OCI-LY3 (cell line): ENCODE results near the gene R3HDM4.

ENCODE experiments used
- H2AFZ ChIP-seq: fragments of 200-600, 300-600 bp; shearing (Covaris generic); 2 replicates; pipeline ENCODE4 v1.6.0; 2014; ENCODE audit warnings: antibody characterized with exemption, low read depth, low read length
- H3K27ac ChIP-seq: fragments of 200-600, 300-600 bp; sonication (generic); 2 replicates; pipeline ENCODE4 v1.5.1; 2014; ENCODE audit warnings: mild to moderate bottlenecking, low read length, moderate library complexity, mixed read lengths
- H3K27me3 ChIP-seq: fragments of 200-600, 300-600 bp; sonication (generic); 2 replicates; pipeline ENCODE4 v1.6.1; 2014; ENCODE audit warnings: low read depth, low read length, mixed read lengths
- H3K36me3 ChIP-seq: fragments of 200-600, 300-600 bp; sonication (generic); replicated peaks from 2 replicates; pipeline ENCODE3; 2014; ENCODE audit warnings: low read depth, low read length, mixed read lengths
- H3K4me1 ChIP-seq: fragments of 300-600, 200-600 bp; sonication (generic); 2 replicates; pipeline ENCODE4 v1.6.1; 2014; ENCODE audit warnings: low read length, mixed read lengths
- H3K4me2 ChIP-seq: fragments of 200-600, 300-600 bp; sonication (generic); 2 replicates; pipeline ENCODE4 v1.6.1; 2014; ENCODE audit warnings: low read length, mixed read lengths
- H3K4me3 ChIP-seq: fragments of 300-600, 200-600 bp; sonication (generic); 2 replicates; pipeline ENCODE4 v1.5.1; 2014; ENCODE audit warnings: antibody characterized with exemption, mild to moderate bottlenecking, low read length, moderate library complexity
- H3K79me2 ChIP-seq: fragments of 300-600, 200-600 bp; shearing (Covaris generic); 2 replicates; pipeline ENCODE4 v1.6.1; 2014; ENCODE audit warnings: mild to moderate bottlenecking, low read length, mixed read lengths
- H3K9ac ChIP-seq: fragments of 300-600, 200-600 bp; shearing (Covaris generic); 2 replicates; pipeline ENCODE4 v1.6.0; 2014; ENCODE audit warnings: mild to moderate bottlenecking, low read length, moderate library complexity
- H3K9me3 ChIP-seq: fragments of 200-600, 300-600 bp; shearing (Covaris generic); 2 replicates; pipeline ENCODE4 v1.6.1; 2014; ENCODE audit warnings: low read length, mixed read lengths; ENCODE audit not compliant: insufficient read depth
- H4K20me1 ChIP-seq: fragments of 200-600, 300-600 bp; sonication (generic); 2 replicates; pipeline ENCODE4 v1.6.1; 2016; ENCODE audit warnings: low read length, mixed read lengths; ENCODE audit not compliant: insufficient read depth
- EZH2phosphoT487 ChIP-seq: fragments of 200-600 bp; shearing (Covaris generic); IDR thresholded peaks from 2 replicates; pipeline ENCODE4 v1.6.1; 2018; ENCODE audit warnings: antibody characterized with exemption, mixed run types, low read depth
- TF ChIP-seq, protein P1 (sequence below): fragments of 200-600, 300-600 bp; sonication (generic); IDR thresholded peaks from 2 replicates; pipeline ENCODE4 v1.5.1; 2014; ENCODE audit warnings: antibody characterized with exemption, low read length, low read depth

R3HDM4 gene

DNA sequence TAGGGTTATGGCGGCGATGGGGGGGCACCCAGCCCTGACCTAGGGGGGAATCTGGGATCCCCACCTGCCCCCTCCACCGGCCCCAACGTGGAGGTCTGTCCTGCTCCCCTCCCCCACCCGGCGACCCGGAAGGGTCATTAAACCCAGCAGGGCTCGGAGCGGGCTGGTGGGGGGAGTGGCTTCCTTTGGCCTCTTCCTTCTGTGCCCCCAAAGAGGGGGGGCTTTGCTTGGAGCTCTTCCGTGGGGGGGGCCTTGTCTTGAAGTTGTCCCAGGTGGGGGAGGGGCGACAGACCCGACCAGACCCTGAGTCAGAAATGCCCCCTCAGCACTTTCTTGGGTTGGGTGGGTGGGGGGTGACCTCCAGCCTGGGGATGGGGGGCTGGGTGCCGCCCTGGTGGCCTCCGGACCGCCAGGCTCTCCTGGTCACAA, 14.3 kb upstream of the R3HDM4 start:
- Histone ChIP-seq H3K4me1 (peaks cover 28% of the 10 kb centered on the region), H3K9me3 (no peaks in the 10 kb centered on the region), H3K4me3 (peak overlapping the region; percentile 85), H2AFZ (no peak overlapping the region), H3K36me3 (peaks cover 37% of the 10 kb centered on the region), H3K4me2 (peak overlapping the region; percentile 83), H3K9ac (peak overlapping the region; percentile 99), H3K79me2 (peaks cover 51% of the 10 kb centered on the region), H3K27ac (peak overlapping the region; percentile 50), H4K20me1 (peaks cover 35% of the 10 kb centered on the region), H3K27me3 (no peaks in the 10 kb centered on the region)
- TF ChIP-seq, protein P1, sequence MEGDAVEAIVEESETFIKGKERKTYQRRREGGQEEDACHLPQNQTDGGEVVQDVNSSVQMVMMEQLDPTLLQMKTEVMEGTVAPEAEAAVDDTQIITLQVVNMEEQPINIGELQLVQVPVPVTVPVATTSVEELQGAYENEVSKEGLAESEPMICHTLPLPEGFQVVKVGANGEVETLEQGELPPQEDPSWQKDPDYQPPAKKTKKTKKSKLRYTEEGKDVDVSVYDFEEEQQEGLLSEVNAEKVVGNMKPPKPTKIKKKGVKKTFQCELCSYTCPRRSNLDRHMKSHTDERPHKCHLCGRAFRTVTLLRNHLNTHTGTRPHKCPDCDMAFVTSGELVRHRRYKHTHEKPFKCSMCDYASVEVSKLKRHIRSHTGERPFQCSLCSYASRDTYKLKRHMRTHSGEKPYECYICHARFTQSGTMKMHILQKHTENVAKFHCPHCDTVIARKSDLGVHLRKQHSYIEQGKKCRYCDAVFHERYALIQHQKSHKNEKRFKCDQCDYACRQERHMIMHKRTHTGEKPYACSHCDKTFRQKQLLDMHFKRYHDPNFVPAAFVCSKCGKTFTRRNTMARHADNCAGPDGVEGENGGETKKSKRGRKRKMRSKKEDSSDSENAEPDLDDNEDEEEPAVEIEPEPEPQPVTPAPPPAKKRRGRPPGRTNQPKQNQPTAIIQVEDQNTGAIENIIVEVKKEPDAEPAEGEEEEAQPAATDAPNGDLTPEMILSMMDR = no peak
- TF ChIP-seq EZH2phosphoT487 = no peak

DNA sequence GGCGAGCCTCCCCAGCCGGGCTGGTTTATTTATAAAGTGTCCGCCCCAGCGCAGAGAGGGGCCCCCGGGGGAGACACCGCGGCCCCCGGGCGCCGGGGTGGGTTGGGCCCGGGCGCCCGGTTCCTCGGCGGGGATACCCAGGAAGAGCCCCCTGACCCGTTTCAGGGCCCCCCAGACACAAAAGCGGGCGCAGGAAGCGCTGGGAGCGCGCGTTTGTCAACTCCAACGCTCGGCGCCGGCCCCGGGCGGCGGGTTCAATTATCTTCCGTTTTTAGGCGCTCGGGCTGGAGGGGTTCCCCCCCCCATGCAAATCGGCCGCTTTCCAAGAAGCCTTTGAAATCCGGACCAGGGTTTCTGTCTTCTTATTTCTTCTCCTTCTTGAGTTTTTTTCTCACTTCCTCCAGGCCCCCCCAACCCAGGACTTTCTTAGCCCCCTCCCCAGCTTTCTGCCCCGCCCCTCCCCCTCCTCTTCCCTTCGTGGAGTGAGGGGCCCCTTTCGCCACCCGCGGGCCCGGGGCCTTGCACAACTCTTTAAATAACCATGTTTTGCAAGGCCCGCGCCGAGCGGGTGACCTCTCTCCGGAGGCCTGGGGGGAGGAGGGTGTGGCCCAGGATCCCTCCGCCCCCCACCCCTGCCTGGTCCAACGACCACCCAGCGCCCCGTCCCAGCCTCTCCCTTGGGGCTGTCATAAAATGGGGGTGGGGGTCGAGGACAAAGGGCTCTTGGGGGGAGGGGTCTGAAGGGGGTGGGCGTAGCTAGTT, 13.8 kb upstream of the R3HDM4 start:
- no peak overlapping the region for H2AFZ ChIP-seq
- H3K27me3 ChIP-seq = no peaks in the 10 kb centered on the region
- H3K9ac ChIP-seq = peak overlapping the region; percentile 99
- H3K4me3 ChIP-seq = peak overlapping the region; percentile 85
- H3K4me1 ChIP-seq = peaks cover 25% of the 10 kb centered on the region
- H4K20me1 ChIP-seq = peaks cover 29% of the 10 kb centered on the region
- H3K4me2 ChIP-seq = peak overlapping the region; percentile 83
- H3K79me2 ChIP-seq = peaks cover 45% of the 10 kb centered on the region
- TF ChIP-seq EZH2phosphoT487 = no peak
- TF ChIP-seq, protein P1 = no peak
- no peaks in the 10 kb centered on the region for H3K9me3 ChIP-seq
- H3K27ac ChIP-seq = peak overlapping the region; percentile 85
- H3K36me3 ChIP-seq = peaks cover 31% of the 10 kb centered on the region

DNA sequence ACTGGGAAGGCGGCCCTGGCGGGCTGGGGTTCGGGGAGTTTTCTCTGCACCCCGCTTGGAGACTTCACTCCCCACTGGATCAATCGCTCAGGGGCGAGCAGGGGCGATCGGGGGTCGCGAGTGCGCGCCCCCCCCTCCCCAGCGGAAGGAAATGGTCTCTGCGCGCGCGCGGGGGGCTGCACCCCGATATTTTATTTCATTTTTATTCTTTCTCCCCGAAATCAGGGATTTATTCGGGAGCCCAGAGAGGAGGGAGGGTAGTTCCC, 13.2 kb upstream of the R3HDM4 start:
- no peak for TF ChIP-seq EZH2phosphoT487
- TF ChIP-seq, protein P1 = no peak
- Histone ChIP-seq H3K27ac (peak overlapping the region; percentile 85), H3K4me1 (peaks cover 28% of the 10 kb centered on the region)

DNA sequence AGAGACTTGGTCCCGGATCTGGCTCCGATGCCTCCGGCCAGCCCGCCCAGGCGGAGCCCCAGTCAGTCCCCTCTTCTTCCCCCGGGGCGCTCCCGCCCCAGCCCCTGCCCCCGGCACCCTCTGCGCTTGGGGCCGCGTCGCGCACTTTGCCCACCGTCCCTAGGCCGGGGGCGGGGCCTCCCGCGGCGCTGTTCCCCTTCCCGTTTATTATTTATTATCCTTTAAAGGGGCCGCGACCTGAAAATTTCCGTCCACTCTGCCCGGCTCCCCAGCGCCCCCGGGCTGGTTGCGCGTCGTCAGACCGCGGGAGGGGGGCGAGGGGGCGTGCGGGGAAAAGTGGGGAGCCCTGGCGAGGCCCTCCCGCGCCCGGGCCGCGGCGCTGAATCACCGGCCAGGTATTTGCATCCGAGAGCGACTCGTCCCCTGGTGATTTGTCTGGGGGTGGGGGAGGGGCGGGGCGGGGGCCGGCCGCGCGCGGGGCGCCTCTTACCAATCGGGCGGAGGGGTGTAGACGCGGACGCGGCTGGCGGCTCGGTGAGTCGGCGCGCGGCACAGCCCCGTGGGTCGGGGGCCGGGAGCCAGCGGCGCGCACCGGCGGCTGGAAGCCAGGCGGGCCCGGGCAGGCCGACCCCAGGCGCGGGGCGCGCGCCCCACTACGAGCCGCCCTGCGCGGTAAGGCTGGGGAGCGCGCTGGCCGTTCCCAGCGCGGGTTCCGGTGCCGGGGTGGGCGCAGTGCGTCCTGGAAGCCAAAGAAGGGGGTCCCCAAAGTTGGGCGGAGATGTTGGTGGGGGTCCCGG, 12.7 kb upstream of the R3HDM4 start, which contains the start of gene ARID3A:
TSS of gene ARID3A (plus strand) at position 510 of the 797 bp plus-strand sequence. CDS start 3,494 bp downstream, outside the sequence.
- TF ChIP-seq, protein P1 = no peak
- TF ChIP-seq EZH2phosphoT487 = no peak
- no peak within 1 kb of the TSS for H2AFZ ChIP-seq
- peaks cover 43% of the 10 kb centered on the region for H3K79me2 ChIP-seq

More for the DNA sequence above, 13.2 kb upstream of the R3HDM4 start:
- Histone ChIP-seq H2AFZ (no peak overlapping the region), H3K9me3 (no peaks in the 10 kb centered on the region), H3K4me2 (peak overlapping the region; percentile 74), H3K4me3 (peak overlapping the region; percentile 85), H3K36me3 (peaks cover 29% of the 10 kb centered on the region), H4K20me1 (peaks cover 27% of the 10 kb centered on the region), H3K27me3 (no peaks in the 10 kb centered on the region), H3K9ac (peak overlapping the region; percentile 99), H3K79me2 (peaks cover 43% of the 10 kb centered on the region)

More for the DNA sequence above, 12.7 kb upstream of the R3HDM4 start, which contains the start of gene ARID3A:
- H3K9ac ChIP-seq = peak within 1 kb of the TSS; percentile 99
- H3K4me1 ChIP-seq = peaks cover 30% of the 10 kb centered on the region
- H3K36me3 ChIP-seq = peaks cover 27% of the 10 kb centered on the region
- peaks cover 24% of the 10 kb centered on the region for H4K20me1 ChIP-seq
- peak within 1 kb of the TSS; percentile 89 for H3K4me2 ChIP-seq
- peak within 1 kb of the TSS; percentile 85 for H3K27ac ChIP-seq
- peak within 1 kb of the TSS; percentile 85 for H3K4me3 ChIP-seq
- no peaks in the 10 kb centered on the region for H3K27me3 ChIP-seq
- H3K9me3 ChIP-seq = no peaks in the 10 kb centered on the region
